ENCODE results near the gene TMEM179.

The TMEM179 gene

DNA sequence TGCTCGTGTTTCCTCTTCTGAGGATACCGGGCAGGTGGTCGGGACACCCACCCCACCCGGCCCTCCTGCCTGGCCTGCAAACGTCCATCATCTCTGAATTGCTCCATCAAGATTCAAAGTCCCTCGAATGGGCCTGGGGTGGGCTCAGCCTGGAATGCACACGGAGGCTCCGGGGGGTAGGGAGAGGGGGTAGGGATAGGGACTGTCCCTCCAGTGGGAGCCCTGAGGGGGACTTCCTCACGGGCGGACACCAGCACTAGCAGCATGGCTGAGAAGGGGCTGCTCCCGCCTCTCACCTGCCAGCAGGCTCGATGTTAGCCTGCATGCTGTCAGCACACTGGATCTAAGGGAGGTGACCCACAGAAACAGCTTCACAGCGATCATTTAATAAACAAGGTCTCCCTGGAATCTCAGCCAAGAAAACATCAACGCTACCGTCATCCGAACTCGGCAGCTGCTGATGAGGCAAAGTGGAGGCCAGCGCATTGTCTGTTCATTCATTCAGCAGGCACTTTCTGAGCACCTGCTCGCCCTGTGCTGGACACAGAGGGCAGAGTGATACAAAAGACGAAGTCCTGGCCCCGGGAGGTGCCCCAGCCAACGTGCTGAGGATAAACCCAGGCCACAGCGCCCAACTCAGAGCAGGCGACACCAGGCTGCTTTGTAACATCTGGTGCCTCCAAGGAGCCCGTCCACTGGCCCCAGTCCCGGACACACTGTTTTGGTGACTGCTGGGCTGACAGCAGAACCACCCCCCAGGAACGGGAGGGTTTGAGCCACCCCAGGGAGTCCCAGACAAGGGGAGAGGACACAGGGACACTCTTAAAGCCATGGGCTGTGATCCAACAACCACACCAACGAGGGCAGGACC lies 6.3 kb downstream of the TMEM179 start:
- peak; percentile 70 for DNase-seq

DNA sequence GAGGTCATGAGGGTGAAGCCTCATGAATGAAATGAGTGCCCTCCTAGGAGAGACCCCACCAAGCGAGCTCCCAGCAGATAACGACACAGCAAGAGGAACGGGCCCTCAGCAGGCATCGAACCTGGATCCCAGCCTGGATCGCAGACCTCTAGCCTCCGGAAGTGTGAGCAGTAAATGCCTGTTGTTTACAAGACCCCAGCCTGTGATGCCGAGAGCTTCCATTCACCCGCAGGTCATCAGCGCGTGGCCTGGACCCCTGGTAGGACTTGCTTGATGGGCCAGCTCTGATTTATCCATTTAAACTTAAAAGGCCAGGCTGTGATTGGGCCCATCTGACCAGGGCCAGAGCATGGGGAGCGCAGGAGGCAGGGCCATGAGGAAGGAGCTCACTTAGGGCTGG lies 7.0 kb downstream of the TMEM179 start:
- no peak for DNase-seq

DNA sequence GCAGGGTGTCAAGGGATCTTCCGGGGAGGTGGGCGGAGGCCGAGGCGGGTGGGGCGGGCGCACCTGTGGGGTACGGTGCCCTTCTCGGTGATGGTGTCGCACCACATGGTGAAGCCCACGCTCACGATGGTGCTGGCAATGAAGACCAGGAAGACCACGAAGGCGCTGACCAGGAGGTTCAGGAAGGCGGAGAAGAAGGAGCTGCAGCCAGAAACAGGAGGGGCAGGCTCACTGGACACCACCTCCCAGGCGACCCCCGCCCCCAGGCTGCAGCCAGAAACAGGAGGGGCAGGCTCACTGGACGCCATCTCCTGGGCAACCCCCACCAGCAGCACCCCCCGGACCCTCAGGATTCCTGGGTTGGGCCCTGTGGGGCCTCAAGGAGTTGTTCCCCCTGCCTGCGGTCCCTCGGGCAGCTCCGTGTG lies 7.6 kb downstream of the TMEM179 start:
- DNase-seq, result no peak

DNA sequence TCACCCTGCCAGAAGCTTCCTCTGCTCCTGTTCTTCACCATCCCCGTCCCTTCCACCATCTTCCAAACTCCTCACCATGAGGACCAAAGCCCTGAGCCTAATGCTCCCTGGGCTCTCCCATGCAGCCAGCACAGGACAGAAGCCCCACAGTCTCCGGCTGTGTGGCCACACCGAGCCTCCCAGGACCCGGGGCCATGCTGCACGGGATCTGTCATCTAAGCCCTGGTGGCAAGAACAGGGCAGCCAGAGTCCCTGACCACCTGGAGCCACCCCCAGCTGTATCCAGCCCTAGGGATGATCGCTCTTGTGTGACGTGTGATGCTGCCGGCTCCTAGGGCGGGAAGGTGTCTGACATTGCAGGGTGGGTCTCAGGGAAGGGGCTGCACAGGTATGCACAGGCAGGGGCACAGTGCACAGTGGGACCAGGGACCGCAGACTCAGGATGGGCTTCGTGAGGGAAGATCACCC lies 8.1 kb downstream of the TMEM179 start:
- no peak for DNase-seq

DNA sequence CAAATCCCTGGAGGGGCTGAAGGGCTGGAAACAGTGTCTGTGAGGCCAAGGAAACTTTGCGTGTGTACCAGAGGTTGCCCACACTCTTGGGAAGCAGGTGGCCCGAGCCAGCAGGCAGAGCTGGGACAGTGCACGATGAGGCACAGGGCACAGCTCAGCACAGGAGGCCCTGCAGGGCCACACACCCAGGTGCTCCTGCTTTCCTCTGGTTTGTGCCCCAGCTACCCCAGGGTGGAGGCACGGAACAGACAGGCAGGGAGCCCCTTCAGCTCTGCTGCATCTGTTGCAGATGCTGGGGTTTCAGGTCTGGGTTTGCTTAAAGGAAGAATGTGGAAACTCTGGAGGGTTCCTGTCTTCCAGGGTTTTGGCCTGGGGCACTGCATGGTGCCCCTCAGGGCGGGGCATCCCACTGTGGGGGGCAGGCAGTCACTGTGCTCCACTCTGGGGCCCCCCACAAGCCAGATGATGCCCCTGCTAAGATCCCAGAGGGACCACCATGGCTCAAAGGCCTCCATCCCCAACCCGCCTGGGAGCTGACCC lies 8.6 kb downstream of the TMEM179 start:
- no peak for DNase-seq

DNA sequence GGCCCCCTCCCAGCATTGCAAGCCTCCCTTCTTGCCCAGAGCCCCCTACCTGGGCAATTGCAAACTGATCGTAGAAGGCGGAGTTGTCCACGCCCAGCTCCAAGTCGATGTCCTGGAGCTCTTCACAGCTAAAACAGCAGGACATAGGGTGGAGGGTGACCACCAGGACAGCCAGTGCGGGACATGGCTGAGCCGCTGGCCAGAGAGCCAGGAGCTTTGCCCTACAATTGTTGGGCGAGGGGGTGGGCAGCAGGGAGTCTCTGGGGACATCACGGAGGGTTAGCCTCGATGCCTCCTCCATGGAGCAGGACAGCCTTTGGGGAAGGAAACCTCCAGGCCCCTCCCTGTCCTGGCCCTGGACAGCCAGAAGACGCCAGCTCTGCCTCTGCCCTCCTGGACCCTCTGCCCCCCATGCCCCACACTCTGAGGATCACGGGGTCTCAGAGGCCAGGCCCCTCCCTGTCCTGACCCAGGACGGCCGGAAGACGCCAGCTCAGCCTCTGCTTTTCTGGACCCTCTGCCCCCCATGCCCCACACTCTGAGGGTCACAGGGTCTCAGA lies 9.4 kb downstream of the TMEM179 start:
- no peak for DNase-seq

DNA sequence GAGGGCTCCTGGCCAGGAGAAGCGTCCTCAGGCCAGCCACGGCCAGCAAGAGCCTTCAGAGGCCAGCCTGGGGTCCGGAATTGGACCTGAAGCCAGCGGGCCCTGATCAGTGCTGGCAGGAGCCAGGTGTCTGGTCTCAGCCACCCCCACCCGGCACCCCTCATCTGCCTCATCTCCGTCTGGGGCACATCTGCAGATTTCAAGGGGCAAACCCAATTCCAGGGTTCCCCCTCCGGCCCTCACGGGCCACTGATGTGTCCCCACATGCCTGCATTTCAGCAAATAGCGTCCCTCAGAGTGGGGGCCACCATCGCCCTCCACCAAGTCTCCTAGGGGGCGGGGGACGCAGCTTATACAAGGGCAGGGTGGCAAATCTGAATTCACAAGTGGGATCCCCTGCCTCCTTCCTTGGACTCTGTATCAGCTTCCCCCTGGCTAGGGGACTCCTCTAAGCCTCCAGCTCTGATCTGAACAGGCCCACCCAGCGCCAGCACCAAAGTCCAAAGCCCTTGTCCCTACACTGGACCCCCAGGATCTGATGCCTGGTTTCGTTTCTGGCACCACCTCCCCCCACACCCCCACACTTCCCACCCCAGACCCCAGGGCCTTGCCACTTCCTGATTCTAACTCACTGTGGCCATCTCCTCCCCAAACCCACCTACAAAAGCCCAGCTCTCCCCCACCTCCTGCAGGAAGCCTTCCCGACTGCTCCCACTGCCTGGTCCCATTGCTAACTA lies 10.1 kb downstream of the TMEM179 start:
- no peak for DNase-seq

DNA sequence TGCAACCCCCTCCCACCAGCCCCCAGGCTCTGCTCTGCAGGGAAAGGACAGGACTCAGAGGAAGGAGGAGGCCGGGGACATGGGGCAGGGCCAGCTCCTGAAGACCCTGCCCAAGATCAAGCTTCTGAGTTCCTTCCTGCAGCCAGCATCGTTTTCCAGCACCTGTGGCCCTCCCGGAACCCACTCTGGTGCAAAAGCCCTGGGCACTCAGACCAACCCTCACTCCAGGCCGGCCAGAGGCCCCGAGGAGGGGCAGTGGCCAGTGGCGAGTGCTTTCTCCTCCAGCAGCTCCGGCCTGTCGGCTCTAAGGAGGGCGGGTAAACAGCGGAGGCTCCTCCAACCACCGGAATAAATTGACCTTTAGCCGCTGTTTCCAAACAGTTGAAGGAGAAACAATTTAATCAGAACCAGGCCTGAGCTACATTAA lies 10.8 kb downstream of the TMEM179 start:
- no peak for DNase-seq

DNA sequence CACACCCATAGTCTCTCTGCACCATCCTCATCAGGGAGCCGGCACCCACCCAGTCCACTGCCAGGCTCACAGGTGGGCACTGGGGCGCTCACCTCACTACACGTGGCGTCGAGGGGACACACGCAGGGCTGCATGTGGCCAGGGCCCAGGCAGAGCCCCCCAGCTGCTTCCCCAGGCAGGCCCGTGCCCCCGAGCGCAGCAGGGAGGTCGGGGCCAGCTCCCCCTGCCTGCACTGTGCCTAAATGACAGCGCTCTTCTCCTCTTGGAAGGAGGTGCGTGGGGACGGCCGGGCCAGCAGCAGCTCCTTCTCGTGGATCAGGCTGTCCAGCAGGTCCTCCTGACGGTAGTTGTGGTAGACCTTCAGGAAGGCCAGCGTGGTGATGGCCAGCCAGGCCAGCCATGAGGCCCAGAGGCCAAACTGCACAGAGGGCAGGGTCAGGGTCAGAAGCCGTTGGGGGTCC lies 11.3 kb downstream of the TMEM179 start:
- no peak for DNase-seq

DNA sequence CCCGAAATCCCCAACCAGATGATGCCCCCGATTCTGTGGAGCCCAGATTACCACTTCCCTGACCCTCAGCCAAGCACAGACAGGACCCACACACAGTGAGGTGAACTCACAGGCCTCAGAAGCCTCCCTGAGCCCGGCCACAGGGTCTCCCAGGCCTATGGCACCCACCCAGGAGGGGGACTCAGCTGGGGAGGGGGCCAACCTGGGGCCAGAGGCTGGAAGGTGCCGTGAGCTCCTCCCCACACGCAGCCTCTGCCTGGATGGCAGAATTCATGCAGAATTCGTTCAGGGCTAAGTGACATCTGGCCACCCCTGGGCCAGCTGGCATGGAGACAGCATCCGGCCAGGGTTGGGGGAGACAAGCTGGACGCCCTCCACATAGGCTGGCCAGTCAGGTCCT lies 11.8 kb downstream of the TMEM179 start:
- no peak for DNase-seq

DNA sequence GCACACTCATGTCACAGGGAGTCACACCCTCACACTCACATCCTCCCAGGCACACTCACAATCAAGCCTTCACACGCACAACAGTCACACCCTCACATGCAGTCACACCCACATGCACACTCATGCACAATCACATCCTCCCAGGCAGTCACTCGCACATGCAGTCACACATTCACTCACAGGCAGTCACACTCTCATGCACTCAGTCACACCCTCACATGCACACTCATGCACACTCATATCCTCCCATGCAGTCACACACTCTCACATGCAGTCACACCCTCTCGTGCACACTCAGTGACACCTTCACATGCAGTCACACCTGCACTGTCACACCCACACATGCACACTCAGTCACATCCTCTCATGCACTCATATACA lies 12.3 kb downstream of the TMEM179 start:
- no peak for DNase-seq

DNA sequence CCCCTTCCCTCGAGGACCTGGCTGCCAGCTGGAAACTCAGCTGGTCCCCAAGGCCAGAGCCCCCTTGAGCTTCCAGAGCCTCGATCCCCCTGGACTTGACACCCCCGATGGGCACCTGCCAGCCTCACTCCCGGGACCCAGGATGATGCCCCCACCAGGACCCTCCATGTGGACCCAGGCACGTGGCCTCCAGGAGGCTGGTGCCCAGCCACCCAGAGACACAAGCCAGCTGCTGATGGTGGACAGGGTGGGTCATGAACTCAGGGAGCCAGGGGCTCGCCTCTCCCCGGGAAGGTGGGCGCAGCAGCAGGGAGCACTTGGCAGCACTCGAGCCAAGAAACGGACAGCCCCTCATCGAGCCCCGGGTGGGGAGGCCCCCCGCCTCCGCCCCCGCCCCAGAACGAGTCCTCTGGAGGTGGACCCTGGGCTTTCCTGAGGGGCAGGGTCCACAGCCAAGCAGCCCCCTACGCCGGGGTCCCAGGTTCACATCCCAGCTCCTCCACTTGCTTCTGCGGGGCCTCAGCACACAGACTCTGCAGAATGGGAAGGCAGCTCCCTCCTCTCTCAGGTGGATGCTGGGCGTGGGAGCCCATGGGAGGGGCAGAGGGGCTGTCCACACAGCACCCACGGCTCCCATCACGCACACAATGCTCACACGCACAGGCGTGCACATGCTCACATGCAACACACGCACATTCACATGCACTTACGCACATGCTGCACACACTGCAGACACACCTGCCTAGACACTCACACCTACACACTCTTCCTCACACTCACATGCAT lies 12.9 kb downstream of the TMEM179 start:
- DNase-seq, result no peak

DNA sequence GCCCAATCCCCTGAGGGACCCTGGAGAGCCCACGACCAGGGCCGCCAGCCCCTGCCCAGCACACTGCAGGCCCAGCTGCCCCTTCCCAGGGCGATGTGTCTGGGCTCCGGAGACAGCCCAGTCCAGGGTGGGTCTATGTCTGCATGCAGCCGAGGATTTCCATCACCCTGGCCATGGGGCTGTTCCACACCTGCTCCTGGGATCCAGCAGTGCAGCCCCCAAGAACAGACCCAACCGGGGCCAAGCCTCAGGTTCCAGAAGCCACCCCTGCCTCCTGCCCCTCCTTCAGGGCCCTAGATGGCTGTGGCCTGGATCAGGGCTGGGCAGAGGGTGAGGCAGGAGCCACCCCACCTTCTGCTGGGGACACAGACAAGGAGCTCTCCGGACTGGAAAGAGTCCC lies 13.5 kb downstream of the TMEM179 start:
- DNase-seq, result no peak

DNA sequence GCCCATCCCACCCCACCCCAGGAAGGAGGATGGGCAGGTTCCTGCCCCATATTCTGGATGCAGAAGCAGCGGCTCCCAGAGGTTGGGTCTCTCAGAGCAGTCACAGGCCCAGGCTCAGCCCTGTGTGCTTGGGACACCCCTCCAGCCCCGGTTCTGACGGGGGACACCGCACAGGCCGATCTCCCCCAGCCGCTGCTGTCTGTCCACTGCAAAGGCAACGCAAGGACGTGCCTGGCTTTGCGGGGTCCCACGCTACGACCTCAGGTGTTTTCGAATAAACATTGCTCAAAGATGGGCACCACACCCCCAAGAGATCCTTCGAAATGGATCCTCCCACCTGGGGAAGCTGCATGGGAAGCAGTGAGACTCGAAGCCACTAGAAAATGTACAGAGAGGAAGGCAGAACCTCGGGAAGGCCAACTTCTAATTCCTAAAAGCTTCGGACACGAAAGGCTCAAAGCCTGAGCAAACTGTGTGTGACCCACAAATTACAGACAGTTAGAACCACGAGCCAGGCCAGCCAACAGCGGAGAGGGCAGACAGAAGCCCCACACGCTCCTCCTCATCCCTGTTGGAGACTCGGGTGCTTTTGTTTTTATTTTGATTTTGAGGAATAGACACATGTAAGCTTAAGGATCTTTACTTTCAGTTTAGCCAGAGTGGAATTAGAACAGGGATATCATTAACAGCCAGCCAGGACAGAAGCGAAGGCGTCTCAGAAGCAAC lies 14.2 kb downstream of the TMEM179 start:
- DNase-seq, result no peak

DNA sequence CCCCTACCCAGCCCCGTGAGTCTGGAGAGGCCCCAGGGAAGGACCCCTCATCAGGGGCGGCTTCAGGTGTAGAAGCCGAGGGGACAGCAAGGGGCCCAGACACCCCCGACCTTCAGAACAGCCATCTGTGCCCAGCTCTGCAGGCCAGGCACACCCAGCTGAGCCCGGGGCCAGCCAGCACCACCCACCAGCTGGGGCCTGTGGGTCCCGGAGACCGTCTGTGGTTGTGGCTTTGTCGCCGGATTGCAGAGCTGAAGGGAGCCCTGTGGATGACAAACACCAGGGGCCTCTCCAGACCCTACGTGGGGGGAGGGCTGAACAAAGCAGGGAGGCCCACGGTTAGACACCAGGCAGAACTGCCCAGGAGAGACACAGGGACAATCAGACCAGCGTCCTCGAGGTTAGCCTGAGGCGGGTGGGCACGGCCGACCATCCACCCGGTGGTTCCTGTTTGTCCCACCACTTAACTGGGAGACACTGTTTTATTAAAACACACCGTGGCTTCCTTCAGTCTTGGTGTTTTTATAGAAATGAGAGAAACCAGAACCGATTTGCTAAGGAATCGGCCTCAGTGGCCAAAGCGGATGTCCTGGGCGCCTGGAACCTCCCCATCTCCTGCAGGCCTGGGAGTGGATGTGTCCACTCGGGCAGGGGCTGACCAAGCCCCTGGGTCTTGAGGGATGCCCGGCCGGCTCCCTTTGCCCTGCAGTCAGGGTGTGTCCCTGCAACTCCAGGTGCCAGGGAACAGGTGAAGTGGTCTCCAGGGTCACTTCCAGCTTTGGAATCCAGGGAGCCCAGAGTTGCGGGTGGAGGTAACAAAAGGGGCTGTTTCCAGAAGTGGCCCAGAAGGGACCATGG lies 15.0 kb downstream of the TMEM179 start:
- DNase-seq, result no peak

DNA sequence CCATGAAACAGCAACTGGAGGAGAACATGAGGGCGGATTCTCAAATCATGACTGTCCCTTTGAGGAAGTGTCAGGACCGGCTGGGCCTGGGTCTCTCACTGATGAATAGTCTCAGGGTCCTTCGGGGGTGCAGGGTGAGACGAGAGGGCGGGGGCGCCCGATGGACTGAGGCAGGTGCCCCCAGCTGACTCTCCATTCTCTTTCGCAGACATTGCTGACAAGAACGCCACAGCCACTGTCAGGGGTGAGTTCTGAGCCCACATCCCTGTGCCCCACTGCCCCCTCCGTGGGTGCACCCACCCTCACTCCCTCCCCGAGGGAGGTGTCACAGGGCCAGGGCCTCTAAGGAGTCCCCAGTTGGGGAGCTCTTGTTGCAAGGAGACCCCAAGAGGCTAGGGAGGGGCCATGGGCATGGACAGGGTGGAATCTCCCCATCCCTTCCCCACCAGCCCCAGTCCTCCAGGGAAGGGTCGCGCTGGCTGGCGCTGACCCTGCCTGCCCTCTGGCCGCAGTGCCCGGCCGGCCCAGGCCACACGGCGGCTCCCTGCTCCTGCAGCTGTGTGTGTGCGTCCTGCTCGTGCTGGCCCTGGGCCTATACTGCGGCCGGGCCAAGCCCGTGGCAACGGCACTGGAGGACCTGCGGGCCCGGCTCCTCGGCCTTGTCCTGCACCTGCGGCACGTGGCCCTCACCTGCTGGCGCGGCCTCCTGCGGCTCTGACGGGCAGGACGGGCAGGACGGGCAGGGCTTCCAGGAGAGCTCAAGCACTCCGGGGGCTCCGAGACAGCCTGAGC lies 16.3 kb downstream of the TMEM179 start:
- DNase-seq, result no peak

DNA sequence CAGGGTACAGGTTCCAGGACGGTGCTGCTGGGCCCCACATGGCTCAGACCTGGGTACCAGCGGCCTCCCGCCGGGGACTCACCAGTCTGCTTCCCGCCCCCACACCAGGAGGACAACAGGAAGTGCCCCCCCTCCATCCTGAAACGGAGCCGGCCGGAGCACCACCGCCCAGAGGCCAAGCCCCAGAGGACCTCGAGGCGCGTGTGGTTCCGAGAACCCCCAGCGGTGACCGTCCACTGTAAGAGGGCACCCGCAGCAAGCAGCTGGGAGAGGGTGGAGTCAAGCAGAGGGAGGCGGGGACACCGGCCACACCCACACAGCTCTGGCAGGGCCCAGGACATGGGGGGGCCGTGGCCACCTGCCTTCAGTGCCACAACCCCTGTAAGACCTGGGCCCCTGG lies 16.9 kb downstream of the TMEM179 start:
- DNase-seq, result no peak

DNA sequence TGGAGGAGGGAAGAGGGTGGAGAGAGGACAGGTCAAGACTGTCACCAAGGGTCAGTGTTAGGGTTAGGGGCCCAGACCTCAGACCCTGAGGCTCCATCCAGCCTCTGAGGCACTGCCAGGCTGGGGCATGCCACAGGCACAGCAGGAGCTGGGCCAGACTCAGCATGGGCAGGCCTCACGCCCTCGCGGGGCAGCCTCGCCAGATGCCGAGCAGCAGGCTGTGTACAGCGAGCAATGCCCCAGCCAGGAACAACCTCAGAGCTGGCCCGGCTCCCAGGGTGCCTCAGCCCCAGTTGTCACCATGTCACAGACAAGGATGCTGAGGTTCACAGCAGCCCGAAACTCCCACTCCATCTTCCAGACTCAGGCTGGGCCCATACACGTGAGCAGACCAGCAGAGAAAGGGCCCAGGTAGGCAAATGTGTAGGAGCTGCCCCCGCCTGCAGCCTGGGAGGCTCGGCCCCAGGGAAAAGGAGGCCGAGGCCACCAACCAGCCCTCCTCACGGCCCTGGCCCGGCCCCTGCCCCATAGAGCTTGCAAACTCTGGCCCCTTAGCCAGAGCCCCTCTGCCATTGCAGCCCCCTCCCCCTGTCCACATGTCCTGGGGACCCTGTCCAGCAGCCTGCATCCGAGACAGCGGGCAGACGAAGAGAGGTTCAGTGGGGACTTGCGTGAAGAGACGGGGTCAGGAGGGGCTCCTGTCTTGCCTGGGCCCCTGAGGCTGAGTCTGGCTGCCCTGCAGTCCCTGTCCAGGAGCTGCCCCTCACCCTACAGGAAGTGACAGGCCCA lies 17.5 kb downstream of the TMEM179 start:
- DNase-seq, result no peak
